GM12864 (cell line): ENCODE data around the gene HRG.

Source experiments
- DNase-seq: peaks from one replicate; pipeline ENCODE4 v3.0.0-alpha.2; 2011; ENCODE audit warnings: low read depth
- H3K4me3 ChIP-seq: 2 replicates; pipeline ENCODE4 v1.5.1; 2011; ENCODE audit warnings: mild to moderate bottlenecking, low read depth, low read length, control low read depth
- CTCF ChIP-seq: IDR thresholded peaks from 2 replicates; pipeline ENCODE4 v1.5.1; 2011; ENCODE audit warnings: low read depth, mild to moderate bottlenecking, moderate library complexity, low read length, control low read depth, inconsistent platforms; ENCODE audit errors: missing control alignments

HRG gene

DNA sequence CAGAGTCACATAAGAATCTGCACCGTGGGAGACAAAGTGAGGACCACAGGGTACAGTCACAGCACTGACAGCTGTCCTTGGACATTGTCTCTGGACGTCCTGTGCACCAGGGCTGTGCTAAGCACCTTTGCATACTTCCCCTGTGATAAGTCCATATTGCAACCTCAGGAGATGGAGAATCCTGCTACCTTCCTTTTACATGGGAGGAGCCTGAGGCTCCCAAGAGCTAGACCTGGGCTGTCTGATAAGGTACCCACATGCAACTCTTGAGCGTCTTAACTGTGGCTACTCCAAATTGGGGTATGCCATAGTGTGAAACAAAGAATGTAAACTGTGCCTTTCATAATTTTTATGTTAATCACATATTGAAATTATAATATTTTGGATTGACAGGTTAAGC lies 28.1 kb upstream of the HRG start:
- no peak for TF ChIP-seq CTCF
- H3K4me3 ChIP-seq = no peak overlapping the region
- DNase-seq = no peak

GRCh38 chr3:186638259-186638658 lies 27.6 kb upstream of the HRG start:
- H3K4me3 ChIP-seq = no peak overlapping the region
- TF ChIP-seq CTCF = no peak
- DNase-seq = no peak

DNA sequence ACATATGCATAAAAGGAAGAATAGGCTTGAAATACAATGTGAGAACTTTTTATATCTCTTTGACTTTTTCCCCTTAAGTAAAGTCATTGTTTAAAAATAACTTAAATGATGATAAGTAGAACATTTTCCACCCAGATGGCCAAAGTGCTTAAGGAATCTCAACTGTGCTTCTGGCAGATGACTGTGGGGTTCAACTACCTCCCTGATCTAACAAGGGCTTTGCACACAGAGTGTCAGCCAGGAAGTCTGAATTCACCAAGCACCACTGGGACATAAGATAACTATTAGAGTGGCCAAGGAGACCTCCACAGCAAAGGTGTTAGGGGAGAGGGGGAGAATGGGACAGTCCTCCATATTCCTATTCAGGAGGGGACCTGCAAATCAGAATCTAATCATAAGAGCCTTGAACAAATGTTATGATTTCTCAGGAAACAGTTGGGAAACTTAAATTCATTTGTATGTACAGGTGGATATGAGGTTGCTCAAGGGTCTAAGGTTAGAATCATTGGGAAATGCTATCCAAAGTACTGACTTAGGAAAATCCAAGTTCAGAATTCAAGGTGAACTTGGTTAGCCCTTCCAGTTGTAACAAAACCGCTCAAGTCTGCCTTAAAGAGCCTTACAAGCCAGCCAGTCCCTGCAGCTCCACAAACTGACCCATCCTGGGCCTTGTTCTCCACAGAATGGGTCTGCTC lies 25.9 kb upstream of the HRG start, which contains the start of gene FETUB:
TSS of gene FETUB (plus strand) at position 622 of the 695 bp plus-strand sequence. CDS start at position 684, 62 bp downstream.
- DNase-seq = no peak
- TF ChIP-seq CTCF = no peak
- H3K4me3 ChIP-seq = no peak within 1 kb of the TSS

GRCh38 chr3:186640473-186640818 lies 25.4 kb upstream of the HRG start:
- DNase-seq = no peak
- no peak for TF ChIP-seq CTCF
- H3K4me3 ChIP-seq = no peak overlapping the region

- no peak for DNase-seq
- no peak for TF ChIP-seq CTCF
- no peak overlapping the region for H3K4me3 ChIP-seq
These were observed 24.9 kb upstream of the HRG start for GRCh38 chr3:186640929-186641328.

GRCh38 chr3:186642014-186642413 lies 23.8 kb upstream of the HRG start:
- no peak for DNase-seq
- TF ChIP-seq CTCF = no peak
- no peak overlapping the region for H3K4me3 ChIP-seq

DNA sequence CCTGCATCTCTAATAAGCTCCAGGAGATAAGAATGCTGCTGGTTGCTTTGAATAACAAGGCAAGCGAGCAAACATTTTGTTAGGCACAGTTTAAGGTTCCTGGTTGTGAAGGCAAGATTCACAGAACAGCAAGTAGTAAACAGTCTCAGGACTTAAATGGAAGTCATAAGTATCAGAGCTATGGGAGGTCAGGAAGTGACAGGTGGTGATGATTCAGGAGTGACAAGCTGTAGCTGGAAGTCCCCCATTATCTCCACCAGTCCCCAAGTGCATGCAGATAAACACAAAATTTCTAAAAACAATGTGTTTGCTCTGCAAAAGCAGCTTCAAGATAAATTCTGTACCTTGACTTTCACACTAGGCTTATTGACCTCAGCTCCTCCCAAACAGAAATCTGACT lies 22.3 kb upstream of the HRG start:
- no peak overlapping the region for H3K4me3 ChIP-seq
- TF ChIP-seq CTCF = no peak
- no peak for DNase-seq
